Kidney tubule cell (primary cell): ENCODE measurements around the gene CHMP5.

ENCODE experiments used
- DNase-seq: peaks from one replicate; pipeline ENCODE4 v3.0.0-alpha.2; 2018; ENCODE audit warnings: low spot score

CHMP5 gene

GRCh38 chr9:33264473-33265177 is at the start of gene CHMP5, which contains the start of gene BAG1:
TSS of gene CHMP5 (plus strand) at chr9:33265049. CDS start at chr9:33265079, 30 bp downstream.
TSS of gene BAG1 (minus strand) at chr9:33264708.
- DNase-seq = peak; percentile 99

GRCh38 chr9:33220681-33221567 is 43.9 kb upstream of the CHMP5 start:
- no peak for DNase-seq

GRCh38 chr9:33221568-33221884 is 43.3 kb upstream of the CHMP5 start:
- DNase-seq = no peak

- DNase-seq = peak; percentile 53
Measured at GRCh38 chr9:33222031-33222430, 42.8 kb upstream of the CHMP5 start.

- DNase-seq = peak; percentile 24
Measured at GRCh38 chr9:33223696-33224095, 41.2 kb upstream of the CHMP5 start.

- peak; percentile 80 for DNase-seq
Measured at GRCh38 chr9:33225319-33226147, 39.3 kb upstream of the CHMP5 start.

GRCh38 chr9:33227008-33227398 is 37.8 kb upstream of the CHMP5 start:
- DNase-seq = no peak

- DNase-seq = no peak
Measured at GRCh38 chr9:33227741-33228140, 37.1 kb upstream of the CHMP5 start.

GRCh38 chr9:33228606-33229005 is 36.2 kb upstream of the CHMP5 start:
- no peak for DNase-seq

- DNase-seq = peak; percentile 88
Measured at GRCh38 chr9:33229359-33230114, 35.3 kb upstream of the CHMP5 start.

- peak; percentile 69 for DNase-seq
Measured at GRCh38 chr9:33230756-33231622, 33.9 kb upstream of the CHMP5 start.

- DNase-seq = no peak
Measured at GRCh38 chr9:33231623-33231942, 33.3 kb upstream of the CHMP5 start.

- DNase-seq = no peak
Measured at GRCh38 chr9:33232815-33233214, 32.0 kb upstream of the CHMP5 start.

- peak; percentile 96 for DNase-seq
Measured at GRCh38 chr9:33233626-33234342, 31.1 kb upstream of the CHMP5 start.

GRCh38 chr9:33234511-33235467 is 30.1 kb upstream of the CHMP5 start:
- DNase-seq = no peak

GRCh38 chr9:33236571-33236970 is 28.3 kb upstream of the CHMP5 start:
- DNase-seq = peak; percentile 62

GRCh38 chr9:33239921-33240320 is 24.9 kb upstream of the CHMP5 start, which contains the start of gene SPINK4:
TSS of gene SPINK4 (plus strand) at chr9:33240167. CDS start at chr9:33240209, 42 bp downstream.
- DNase-seq = no peak

GRCh38 chr9:33241298-33241697 is 23.6 kb upstream of the CHMP5 start:
- DNase-seq = no peak

- DNase-seq = no peak
Measured at GRCh38 chr9:33242609-33243134, 22.2 kb upstream of the CHMP5 start.
